ENCODE measurements around the gene ARFGAP1.

DNA sequence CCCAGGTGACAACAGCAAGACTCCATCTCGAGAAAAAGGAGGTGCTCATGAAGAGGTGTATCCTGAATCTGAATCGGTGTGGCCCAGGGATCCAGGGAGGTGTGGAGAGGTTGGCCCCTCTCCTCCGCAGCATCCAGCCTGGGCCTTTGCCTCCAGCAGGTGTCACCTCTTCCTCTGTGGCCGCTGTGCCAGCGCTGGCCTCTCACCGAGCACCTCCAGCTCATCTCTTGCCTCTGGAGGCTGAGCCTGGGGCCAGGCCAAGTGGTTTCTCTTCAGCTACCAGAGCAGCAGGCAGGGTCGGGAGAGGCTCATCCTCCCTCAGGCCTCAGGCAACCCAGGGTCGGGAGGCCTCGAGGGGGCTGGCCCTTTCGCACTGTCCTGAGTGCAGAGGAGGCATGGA is 19.2 kb downstream of the ARFGAP1 start:
- TF ChIP-seq, protein P1, sequence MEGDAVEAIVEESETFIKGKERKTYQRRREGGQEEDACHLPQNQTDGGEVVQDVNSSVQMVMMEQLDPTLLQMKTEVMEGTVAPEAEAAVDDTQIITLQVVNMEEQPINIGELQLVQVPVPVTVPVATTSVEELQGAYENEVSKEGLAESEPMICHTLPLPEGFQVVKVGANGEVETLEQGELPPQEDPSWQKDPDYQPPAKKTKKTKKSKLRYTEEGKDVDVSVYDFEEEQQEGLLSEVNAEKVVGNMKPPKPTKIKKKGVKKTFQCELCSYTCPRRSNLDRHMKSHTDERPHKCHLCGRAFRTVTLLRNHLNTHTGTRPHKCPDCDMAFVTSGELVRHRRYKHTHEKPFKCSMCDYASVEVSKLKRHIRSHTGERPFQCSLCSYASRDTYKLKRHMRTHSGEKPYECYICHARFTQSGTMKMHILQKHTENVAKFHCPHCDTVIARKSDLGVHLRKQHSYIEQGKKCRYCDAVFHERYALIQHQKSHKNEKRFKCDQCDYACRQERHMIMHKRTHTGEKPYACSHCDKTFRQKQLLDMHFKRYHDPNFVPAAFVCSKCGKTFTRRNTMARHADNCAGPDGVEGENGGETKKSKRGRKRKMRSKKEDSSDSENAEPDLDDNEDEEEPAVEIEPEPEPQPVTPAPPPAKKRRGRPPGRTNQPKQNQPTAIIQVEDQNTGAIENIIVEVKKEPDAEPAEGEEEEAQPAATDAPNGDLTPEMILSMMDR (IDR thresholded peaks at IDR 0.05), result no peak
- no peak for TF ChIP-seq POLR2A (IDR thresholded peaks at IDR 0.05)
